H1 (cell line): ENCODE results near the gene DYDC2. TPM values are rescaled to one million over a fixed set of nuclear protein-coding genes. Genes with fewer than 3 reads are reported as not detected.

Experiments
- CTCF ChIA-PET: fragments of 300-600 bp; sonication (Branson Sonifier 250); formaldehyde crosslinking; loops from one replicate; lab custom pipeline; 2021; ENCODE audit not compliant: partially characterized antibody; lab: Charles Lee
- POLR2A ChIA-PET: fragments of 300-600 bp; sonication (Branson Sonifier 250); formaldehyde crosslinking; loops from one replicate; lab custom pipeline; 2021; ENCODE audit warnings: inconsistent platforms; ENCODE audit not compliant: partially characterized antibody; lab: Charles Lee
- DNase-seq, 2 experiments: peaks; one replicate each; pipeline versions ENCODE4 v3.0.0 to v3.0.0-alpha.2; 2010 to 2022; ENCODE audit warnings: low spot score in 2 of 2, low read depth in 1 of 2, mixed read lengths in 1 of 2
- FAIRE-seq: peaks from 2 replicates; lab custom pipeline; 2011; peaks lifted over from hg19 to GRCh38; lab: Jason Lieb, UNC
- H2AFZ ChIP-seq: 2 replicates; pipeline ENCODE4 v1.8.1; 2012; ENCODE audit warnings: low read length, inconsistent platforms
- H2AK5ac ChIP-seq: 2 replicates; pipeline ENCODE4 v1.6.1; 2013; ENCODE audit warnings: low read depth, low read length
- H2BK120ac ChIP-seq: replicated peaks from 2 replicates; pipeline ENCODE3; 2013; ENCODE audit warnings: low read depth, low read length, inconsistent platforms
- H2BK12ac ChIP-seq: 2 replicates; pipeline ENCODE4 v1.6.1; 2013; ENCODE audit warnings: low read depth, low read length
- H2BK15ac ChIP-seq: 2 replicates; pipeline ENCODE4 v1.6.1; 2013; ENCODE audit warnings: low read length
- H2BK20ac ChIP-seq: 2 replicates; pipeline ENCODE4 v1.6.1; 2013; ENCODE audit warnings: low read length
- H2BK5ac ChIP-seq: 2 replicates; pipeline ENCODE4 v1.6.1; 2013; ENCODE audit warnings: low read depth, low read length
- H3K14ac ChIP-seq: 2 replicates; pipeline ENCODE4 v1.6.1; 2013; ENCODE audit warnings: inconsistent platforms; ENCODE audit not compliant: insufficient read length
- H3K18ac ChIP-seq: 2 replicates; pipeline ENCODE4 v1.6.1; 2013; ENCODE audit warnings: low read length; ENCODE audit errors: extremely low read depth
- H3K23ac ChIP-seq: 2 replicates; pipeline ENCODE4 v1.6.1; 2013; ENCODE audit warnings: inconsistent platforms; ENCODE audit not compliant: insufficient read length
- H3K23me2 ChIP-seq: 2 replicates; pipeline ENCODE4 v1.6.1; 2013; ENCODE audit warnings: low read depth, low read length
- H3K27ac ChIP-seq: 2 replicates; pipeline ENCODE4 v1.6.1; 2011; ENCODE audit warnings: low read depth, low read length, inconsistent platforms
- H3K27me3 ChIP-seq, 4 experiments: replicated peaks in 1 of 4; 1 replicate in 1 of 4; 2 replicates in 3 of 4; pipeline versions ENCODE4 v1.6.1 to v1.8.1; 2011 to 2013; ENCODE audit warnings: low read length in 3 of 4, mild to moderate bottlenecking in 3 of 4, inconsistent platforms in 2 of 4, mixed read lengths in 2 of 4, moderate library complexity in 1 of 4; ENCODE audit not compliant: control insufficient read depth in 3 of 4, insufficient read depth in 3 of 4; ENCODE audit errors: extremely low read depth in 1 of 4
- H3K36me3 ChIP-seq, 4 experiments: 2 replicates each; pipeline versions ENCODE4 v1.6.1 to v1.8.1; 2011 to 2013; ENCODE audit warnings: mild to moderate bottlenecking in 4 of 4, low read length in 3 of 4, moderate library complexity in 2 of 4, control low read depth in 1 of 4, inconsistent platforms in 1 of 4; ENCODE audit not compliant: insufficient read depth in 4 of 4, control insufficient read depth in 2 of 4
- H3K4ac ChIP-seq: replicated peaks from 2 replicates; pipeline ENCODE3; 2013; ENCODE audit warnings: low read length, low read depth, mixed read lengths, inconsistent platforms; ENCODE audit not compliant: insufficient read length
- H3K4me1 ChIP-seq, 4 experiments: replicated peaks in 1 of 4; 1 replicate in 1 of 4; 2 replicates in 3 of 4; pipeline versions ENCODE4 v1.6.1 to v1.8.1; 2011 to 2013; ENCODE audit warnings: low read length in 3 of 4, inconsistent platforms in 2 of 4, mixed read lengths in 1 of 4; ENCODE audit not compliant: insufficient read depth in 4 of 4, control insufficient read depth in 3 of 4
- H3K4me2 ChIP-seq, 2 experiments: 2 replicates each; pipeline versions ENCODE4 v1.6.1 to v1.8.1; 2011 to 2013; ENCODE audit warnings: low read depth in 2 of 2, low read length in 2 of 2, control low read depth in 1 of 2, inconsistent platforms in 1 of 2, mild to moderate bottlenecking in 1 of 2; ENCODE audit not compliant: insufficient read depth in 1 of 2
- H3K4me3 ChIP-seq, 4 experiments: fragments of 200-600, 300-600 bp in 1 of 4; sonication (generic), shearing (Covaris generic), sonication (Bioruptor Twin) in 1 of 4; 2 replicates each; pipeline versions ENCODE4 v1.5.1 to v1.8.1; 2011 to 2016; ENCODE audit warnings: low read length in 4 of 4, low read depth in 3 of 4, control low read depth in 2 of 4, inconsistent platforms in 2 of 4, mild to moderate bottlenecking in 2 of 4, mixed read lengths in 1 of 4, moderate library complexity in 1 of 4; ENCODE audit not compliant: insufficient read depth in 2 of 4; ENCODE audit errors: extremely low read depth in 1 of 4
- H3K56ac ChIP-seq: replicated peaks from 2 replicates; pipeline ENCODE3; 2013; ENCODE audit warnings: low read depth, mild to moderate bottlenecking, mixed read lengths, low read length, inconsistent platforms; ENCODE audit not compliant: insufficient read length
- H3K79me1 ChIP-seq: 2 replicates; pipeline ENCODE4 v1.6.1; 2013; ENCODE audit warnings: low read depth, low read length, control low read depth
- H3K79me2 ChIP-seq, 2 experiments: 2 replicates each; pipeline versions ENCODE4 v1.6.1 to v1.8.1; 2012 to 2013; ENCODE audit warnings: low read length in 2 of 2, mild to moderate bottlenecking in 2 of 2, inconsistent platforms in 1 of 2; ENCODE audit not compliant: insufficient read depth in 2 of 2, control insufficient read depth in 1 of 2
- H3K9ac ChIP-seq, 4 experiments: replicated peaks in 1 of 4; 1 replicate in 1 of 4; 2 replicates in 3 of 4; pipeline versions ENCODE4 v1.6.1 to v1.8.1; 2011 to 2013; ENCODE audit warnings: low read depth in 3 of 4, low read length in 3 of 4, control low read depth in 2 of 4, mild to moderate bottlenecking in 2 of 4, moderate library complexity in 2 of 4, inconsistent platforms in 1 of 4; ENCODE audit errors: extremely low read depth in 1 of 4
- H3K9me3 ChIP-seq, 2 experiments: 2 replicates each; pipeline versions ENCODE4 v1.6.1 to v1.8.1; 2012 to 2013; ENCODE audit warnings: mild to moderate bottlenecking in 2 of 2, moderate library complexity in 2 of 2, control low read depth in 1 of 2, inconsistent platforms in 1 of 2, low read depth in 1 of 2, low read length in 1 of 2, mixed read lengths in 1 of 2; ENCODE audit not compliant: insufficient read depth in 2 of 2
- H4K20me1 ChIP-seq, 2 experiments: replicated peaks in 1 of 2; 2 replicates each; pipeline versions ENCODE3 to v1.8.1; 2011 to 2013; ENCODE audit warnings: inconsistent platforms in 2 of 2, low read length in 2 of 2, mild to moderate bottlenecking in 1 of 2; ENCODE audit not compliant: insufficient read depth in 2 of 2, control insufficient read depth in 1 of 2
- H4K5ac ChIP-seq: 2 replicates; pipeline ENCODE4 v1.6.1; 2013; ENCODE audit warnings: low read length, low read depth, mixed read lengths, inconsistent platforms; ENCODE audit not compliant: insufficient read length
- H4K8ac ChIP-seq: 2 replicates; pipeline ENCODE4 v1.8.0; 2013; ENCODE audit warnings: mild to moderate bottlenecking, moderate library complexity, low read length, inconsistent platforms; ENCODE audit not compliant: insufficient read depth; ENCODE audit errors: extremely low read depth
- H4K91ac ChIP-seq: replicated peaks from 2 replicates; pipeline ENCODE3; 2013; ENCODE audit warnings: low read length, mixed read lengths, inconsistent platforms; ENCODE audit not compliant: insufficient read length
- CBX5 ChIP-seq: fragments of 300-800, 300-1000 bp; sonication (generic); IDR thresholded peaks from 2 replicates; pipeline ENCODE4 v1.7.1; 2016; ENCODE audit warnings: antibody characterized with exemption, low read length, low read depth
- CEBPB ChIP-seq: IDR thresholded peaks from 2 replicates; pipeline ENCODE4 v1.6.1; 2012; ENCODE audit warnings: low read depth, low read length
- CTBP2 ChIP-seq: IDR thresholded peaks from 2 replicates; pipeline ENCODE4 v1.7.0; 2011; ENCODE audit warnings: borderline replicate concordance, mild to moderate bottlenecking, moderate library complexity, mixed read lengths, low read length; ENCODE audit not compliant: insufficient read depth, insufficient read length
- EGR1 ChIP-seq: IDR thresholded peaks from 2 replicates; pipeline ENCODE4 v1.6.1; 2011; ENCODE audit warnings: low read depth, low read length, borderline replicate concordance
- FOSL1 ChIP-seq: IDR thresholded peaks from 2 replicates; pipeline ENCODE4 v1.6.1; 2011; ENCODE audit warnings: mild to moderate bottlenecking, low read depth, low read length, moderate library complexity; ENCODE audit not compliant: insufficient read depth
- KDM5A ChIP-seq: fragments of 200-600 bp; IDR thresholded peaks from 2 replicates; pipeline ENCODE4 v1.7.1; 2012; ENCODE audit warnings: mild to moderate bottlenecking, low read length, inconsistent platforms, mixed read lengths
- MAFK ChIP-seq: IDR thresholded peaks from 2 replicates; pipeline ENCODE4 v1.6.1; 2012; ENCODE audit warnings: low read depth, mild to moderate bottlenecking, improper control_type of control experiment, low read length
- NRF1 ChIP-seq: IDR thresholded peaks from 2 replicates; pipeline ENCODE4 v1.6.1; 2011; ENCODE audit warnings: mild to moderate bottlenecking, low read depth, low read length, improper control_type of control experiment
- POLR2A ChIP-seq, 2 experiments: IDR thresholded peaks; 1 replicate in 1 of 2; 2 replicates in 1 of 2; pipeline ENCODE4 v1.6.1; 2011; ENCODE audit warnings: low read depth in 2 of 2, low read length in 2 of 2, mild to moderate bottlenecking in 2 of 2; ENCODE audit errors: control extremely low read depth in 1 of 2
- RAD21 ChIP-seq, 2 experiments: IDR thresholded peaks in 1 of 2; conservative IDR thresholded peaks in 1 of 2; 2 replicates each; pipeline ENCODE4 v1.6.1; 2011; ENCODE audit warnings: low read depth in 2 of 2, low read length in 2 of 2, improper control_type of control experiment in 1 of 2, inconsistent platforms in 1 of 2, mild to moderate bottlenecking in 1 of 2, moderate library complexity in 1 of 2
- RBBP5 ChIP-seq: IDR thresholded peaks from 2 replicates; pipeline ENCODE4 v1.7.1; 2012; ENCODE audit warnings: low read depth, mild to moderate bottlenecking, inconsistent platforms, low read length, moderate library complexity, borderline replicate concordance
- RFX5 ChIP-seq: IDR thresholded peaks from 2 replicates; pipeline ENCODE4 v1.6.1; 2011; ENCODE audit warnings: low read depth, low read length, improper control_type of control experiment, borderline replicate concordance
- SP1 ChIP-seq: IDR thresholded peaks from 2 replicates; pipeline ENCODE4 v1.6.1; 2011; ENCODE audit warnings: low read depth, low read length
- WGBS, 2 experiments: shearing (Covaris generic) in 1 of 2; methylation state at CpG; one replicate each; pipeline versions ENCODE4 v1.1.6 to v1.1.7; 2013 to 2015; ENCODE audit warnings: low lambda C conversion rate in 2 of 2, mixed read lengths in 2 of 2, inconsistent platforms in 1 of 2, low coverage in 1 of 2, missing lambda C conversion rate in 1 of 2; ENCODE audit not compliant: insufficient replicate concordance in 2 of 2, insufficient coverage in 1 of 2, insufficient read length in 1 of 2; ENCODE audit errors: extremely low coverage in 1 of 2, missing lambda C conversion rate in 1 of 2; 5-methylcytosine and 5-hydroxymethylcytosine counted together
- polyA plus RNA-seq, 7 experiments: library from polyadenylated mRNA; depleted of rRNA in 3 of 7; stranded (reverse) in 5 of 7; unstranded in 2 of 7; fragments of >200 nt in 5 of 7; fragments of 200-250 nt in 2 of 7; gene quantifications; 1 replicate in 5 of 7; 2 replicates in 1 of 7; 4 replicates in 1 of 7; pipeline versions ENCODE4 v1.2.1 to v1.2.3, GENCODE V29; 2011 to 2013; ENCODE audit warnings: missing spikeins in 2 of 7, mixed read lengths in 2 of 7
- total RNA-seq: library from RNA; stranded (reverse); fragmentation: NEBNext Ultra II Directional; extraction: Animal tissue kit (Norgen Biotek cat#: 25700); gene quantifications from 2 replicates; pipeline ENCODE4 v1.2.1, GENCODE V29; 2021
- TF ChIP-seq, protein P1 (sequence below): IDR thresholded peaks from 2 replicates; pipeline ENCODE4 v1.6.1; 2011; ENCODE audit warnings: low read depth, mild to moderate bottlenecking, low read length; ENCODE audit not compliant: insufficient read depth

The DYDC2 gene
- total and polyA plus RNA-seq, 2 of the 8 experiments (the other 6 are each of a cell fraction or from before 2014, with no cell fraction given), result 1.5 to 5.2 TPM

- Histone ChIP-seq H3K9me3 (no peaks in the 10 kb centered on the region; a peak in 1 of 4 replicates), H3K27ac (no peak overlapping the region), H2BK12ac (0 out of 2 replicates have a peak overlapping the region, but pooled peaks have one; percentile 50), H3K79me1 (no peaks in the 10 kb centered on the region), H3K36me3 (no peaks in the 10 kb centered on the region), H3K23ac (no peak overlapping the region), H3K23me2 (peaks cover 9% of the 10 kb centered on the region; the same call in 1 of the 2 replicates), H3K4me2 (peak overlapping the region; percentile 76 to 87; a peak in 3 of 4 replicates), H3K18ac (no peak overlapping the region), H2BK120ac (no peak overlapping the region), H4K91ac (no peak overlapping the region), H3K9ac (no peak overlapping the region), H3K56ac (no peak overlapping the region), H3K27me3 (peaks cover 0 to 4% (median 0%) of the 10 kb centered on the region in 4 experiments; a peak in 2 of 7 replicates), H2BK20ac (no peak overlapping the region), H3K4me1 (peaks cover 0 to 11% (median 3%) of the 10 kb centered on the region in 4 experiments; a peak in 6 of 7 replicates), H4K20me1 (no peaks in the 10 kb centered on the region), H3K79me2 (no peaks in the 10 kb centered on the region), H4K5ac (no peak overlapping the region), H3K14ac (no peak overlapping the region), H3K4me3 (peak overlapping the region in 1 of 4 experiments; percentile 61; a peak in 2 of 8 replicates), H2BK15ac (no peak overlapping the region), H3K4ac (no peak overlapping the region), H2AFZ (no peak overlapping the region), H2BK5ac (no peak overlapping the region), H4K8ac (no peak overlapping the region), H2AK5ac (no peak overlapping the region)
- 99% methylated on average over 5 of the region's 5 CpGs; no CpG with 5 or more reads in 1 of the 2 experiments for WGBS, 2 experiments
- CTCF ChIA-PET, result interaction anchor here (0.5 to 2.1 kb wide), 3 partner anchors 68 to 800 kb away, joined by 3 to 5 read pairs (median 3); partner anchors contain the start of gene MAT1A
- FAIRE-seq (no peak), DNase-seq (no peak)
- POLR2A ChIA-PET, result interaction anchor here (0.8 to 1.3 kb wide), 4 partner anchors 8 to 50 kb away, joined by 3 to 4 read pairs (median 3); partner anchors contain the start of gene PRXL2A
- TF ChIP-seq POLR2A (IDR thresholded peaks at IDR 0.05; ENCODE audit: control extremely low read depth in 1 of 2, low read depth in 2 of 2, low read length in 2 of 2), result no peak
- TF ChIP-seq KDM5A, result no peak
- TF ChIP-seq CBX5, result no peak
- TF ChIP-seq NRF1, result no peak
- no peak for TF ChIP-seq RFX5
- TF ChIP-seq MAFK, result no peak
- TF ChIP-seq RBBP5, result no peak
- TF ChIP-seq SP1, result no peak
- no peak for TF ChIP-seq EGR1
- no peak for TF ChIP-seq CTBP2
- no peak for TF ChIP-seq CEBPB
- no peak for TF ChIP-seq FOSL1
- no peak for TF ChIP-seq RAD21 (IDR thresholded peaks at IDR 0.05 in 1 of 2, conservative IDR thresholded peaks at IDR 0.05 in 1 of 2; ENCODE audit: low read depth in 2 of 2, low read length in 2 of 2)
- TF ChIP-seq, protein P1, sequence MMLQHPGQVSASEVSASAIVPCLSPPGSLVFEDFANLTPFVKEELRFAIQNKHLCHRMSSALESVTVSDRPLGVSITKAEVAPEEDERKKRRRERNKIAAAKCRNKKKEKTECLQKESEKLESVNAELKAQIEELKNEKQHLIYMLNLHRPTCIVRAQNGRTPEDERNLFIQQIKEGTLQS, result no peak
Measured at GRCh38 chr10:80357851-80358125, 1.2 kb downstream of the DYDC2 start.
